ENCODE measurements around the gene GMDS.

Gene GMDS

GRCh38 chr6:1832358-1832757, 413.0 kb downstream of the GMDS start:
- H3K4me3 ChIP-seq (ENCODE audit: low read depth, low read length) = no peak overlapping the region
- no peak for DNase-seq (ENCODE audit: low read depth, low spot score)
- in situ Hi-C loops (cut with HindIII; ENCODE audit: low sequenced_read_pairs) = no loop called here
- TF ChIP-seq CTCF (IDR thresholded peaks at IDR 0.05; ENCODE audit: low read depth, low read length) = no peak

- no peak for DNase-seq (ENCODE audit: low read depth, low spot score)
- in situ Hi-C loops (cut with HindIII; ENCODE audit: low sequenced_read_pairs) = no loop called here
- TF ChIP-seq CTCF (IDR thresholded peaks at IDR 0.05; ENCODE audit: low read depth, low read length) = no peak
- no peak overlapping the region for H3K4me3 ChIP-seq (ENCODE audit: low read depth, low read length)
These were observed 417.2 kb downstream of the GMDS start for GRCh38 chr6:1827984-1828793.

DNA sequence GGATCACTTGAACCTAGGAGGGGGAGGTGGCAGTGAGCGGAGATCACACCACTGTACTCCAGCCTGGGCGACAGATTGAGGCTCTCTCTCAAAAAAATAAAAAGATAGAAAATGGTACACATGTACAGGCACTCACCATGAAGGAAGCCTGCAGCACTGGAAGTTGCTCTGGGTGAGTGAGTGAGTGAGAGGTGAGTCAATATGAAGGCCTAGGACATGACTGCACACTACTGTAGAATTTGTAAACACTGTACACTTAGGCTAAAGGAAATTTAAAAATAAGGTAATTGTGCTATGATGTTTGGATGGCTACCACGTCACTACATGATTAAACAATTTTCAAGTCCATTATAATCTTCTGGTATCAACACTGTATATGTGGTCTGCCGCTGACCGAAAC, 419.5 kb downstream of the GMDS start:
- in situ Hi-C loops (cut with HindIII; ENCODE audit: low sequenced_read_pairs) = no loop called here
- TF ChIP-seq CTCF (IDR thresholded peaks at IDR 0.05; ENCODE audit: low read depth, low read length) = no peak
- no peak for DNase-seq (ENCODE audit: low read depth, low spot score)
- H3K4me3 ChIP-seq (ENCODE audit: low read depth, low read length) = no peak overlapping the region

DNA sequence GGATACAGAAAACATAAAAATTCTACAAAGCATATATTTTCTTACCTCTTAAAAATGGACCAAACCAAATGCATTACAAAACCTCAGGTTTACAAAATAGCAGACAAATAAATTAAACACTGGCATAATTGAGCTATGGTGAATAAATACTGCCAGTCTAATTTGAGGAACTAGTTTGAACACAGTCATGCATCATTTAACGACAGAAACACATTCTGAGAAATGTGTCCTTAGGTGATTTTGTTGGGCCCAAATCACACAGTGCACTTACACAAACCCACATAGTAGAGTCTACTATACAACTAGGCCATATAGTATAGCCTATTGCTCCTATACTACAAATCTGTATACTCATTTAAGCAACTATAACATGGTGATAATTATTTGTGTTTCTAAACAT, 420.1 kb downstream of the GMDS start:
- in situ Hi-C loops (cut with HindIII; ENCODE audit: low sequenced_read_pairs) = no loop called here
- TF ChIP-seq CTCF (IDR thresholded peaks at IDR 0.05; ENCODE audit: low read depth, low read length) = no peak
- H3K4me3 ChIP-seq (ENCODE audit: low read depth, low read length) = no peak overlapping the region
- DNase-seq (ENCODE audit: low read depth, low spot score) = no peak

DNA sequence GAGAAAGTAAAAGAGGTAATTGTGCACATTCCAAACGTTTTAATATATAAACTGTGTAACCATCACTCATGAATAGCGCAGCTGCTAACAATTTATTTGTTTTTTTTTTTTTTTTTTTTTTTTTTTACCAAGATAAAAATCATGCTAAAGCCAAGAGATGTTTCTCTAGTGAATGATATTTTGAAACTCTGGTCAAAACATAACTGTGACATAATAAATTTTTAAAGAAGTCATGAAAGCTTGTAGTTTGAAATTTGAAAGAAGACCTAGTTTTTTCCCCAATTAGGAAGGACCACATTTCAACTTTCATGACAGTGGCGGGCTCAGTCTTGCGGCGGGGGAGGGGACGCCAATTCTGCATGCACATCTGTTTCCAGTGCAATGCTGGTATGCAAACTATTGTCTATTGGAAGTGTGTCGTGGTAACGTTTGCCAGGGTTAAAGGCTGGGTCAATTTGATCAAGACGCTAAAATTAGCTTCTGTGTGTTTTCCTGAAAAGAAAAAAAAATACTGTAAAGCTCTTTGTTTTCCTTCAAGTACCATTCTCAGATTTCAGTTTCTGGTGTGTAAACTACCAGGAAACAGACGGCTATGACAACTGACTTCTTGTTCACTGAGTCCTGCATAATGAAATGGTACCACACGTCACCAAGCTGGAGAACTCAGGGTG, 423.8 kb downstream of the GMDS start:
- H3K4me3 ChIP-seq (ENCODE audit: low read depth, low read length) = no peak overlapping the region
- in situ Hi-C loops (cut with HindIII; ENCODE audit: low sequenced_read_pairs) = no loop called here
- no peak for TF ChIP-seq CTCF (IDR thresholded peaks at IDR 0.05; ENCODE audit: low read depth, low read length)
- DNase-seq (ENCODE audit: low read depth, low spot score) = peak; percentile 21

DNA sequence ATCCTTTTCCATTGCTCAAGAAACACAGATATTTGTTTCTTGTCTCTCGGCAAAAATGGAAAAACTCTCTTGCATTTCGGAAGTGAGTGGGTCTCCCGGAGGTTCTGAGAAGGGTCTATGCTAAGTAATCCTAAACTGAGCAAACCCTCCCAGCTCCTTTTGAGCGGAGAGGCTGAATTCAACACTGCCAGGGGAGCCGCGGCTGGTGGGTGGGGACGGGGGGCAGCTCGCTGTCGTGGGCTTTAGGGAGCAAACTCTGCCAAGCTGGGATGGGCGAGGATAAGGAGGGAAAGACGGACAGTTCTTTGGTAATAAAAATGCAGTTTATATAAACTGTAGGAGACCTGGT, 424.3 kb downstream of the GMDS start:
- in situ Hi-C loops (cut with HindIII; ENCODE audit: low sequenced_read_pairs) = no loop called here
- no peak overlapping the region for H3K4me3 ChIP-seq (ENCODE audit: low read depth, low read length)
- DNase-seq (ENCODE audit: low read depth, low spot score) = no peak
- no peak for TF ChIP-seq CTCF (IDR thresholded peaks at IDR 0.05; ENCODE audit: low read depth, low read length)
